ENCODE results near the gene SMIM38. TPM values are rescaled to one million over a fixed set of nuclear protein-coding genes. Genes with fewer than 3 reads are reported as not detected.

Gene SMIM38
- total RNA-seq, 1 donor from 2014 or later = 0.64 TPM

DNA sequence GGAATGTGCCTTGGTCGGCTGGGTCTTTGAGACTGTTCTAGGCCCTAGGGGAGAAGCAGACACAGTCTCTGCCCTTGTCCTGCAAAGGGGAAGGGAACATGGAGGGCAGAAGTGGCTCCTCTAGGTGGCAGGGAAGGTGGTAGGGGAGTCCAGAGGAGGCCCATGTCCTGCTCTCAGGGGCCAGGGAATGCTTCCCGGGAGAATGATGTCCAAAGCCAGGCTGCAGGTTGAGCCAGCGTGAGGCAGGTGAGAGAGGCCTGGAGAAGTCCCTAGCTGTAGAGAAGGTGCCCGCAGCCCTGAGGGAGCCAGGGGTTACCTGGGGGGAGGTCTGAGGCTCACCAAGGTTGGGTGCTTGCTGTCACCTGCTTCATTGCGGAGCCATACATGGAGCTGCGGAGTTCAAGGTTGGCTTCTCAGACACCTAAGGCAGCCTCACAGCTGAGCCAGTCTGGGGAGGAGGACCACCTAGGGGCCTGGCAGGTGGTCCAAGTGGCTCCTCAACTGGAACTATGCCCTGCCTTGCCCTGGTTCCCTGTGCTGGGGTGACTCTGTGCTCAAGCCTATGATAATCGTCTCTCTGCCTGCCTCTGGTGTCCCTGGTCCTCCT lies 46.1 kb downstream of the SMIM38 start:
- intact Hi-C loops (cut with micrococcal nuclease) = no loop called here

GRCh38 chr11:69202511-69203221 lies 46.9 kb downstream of the SMIM38 start:
- intact Hi-C loops (cut with micrococcal nuclease) = no loop called here

DNA sequence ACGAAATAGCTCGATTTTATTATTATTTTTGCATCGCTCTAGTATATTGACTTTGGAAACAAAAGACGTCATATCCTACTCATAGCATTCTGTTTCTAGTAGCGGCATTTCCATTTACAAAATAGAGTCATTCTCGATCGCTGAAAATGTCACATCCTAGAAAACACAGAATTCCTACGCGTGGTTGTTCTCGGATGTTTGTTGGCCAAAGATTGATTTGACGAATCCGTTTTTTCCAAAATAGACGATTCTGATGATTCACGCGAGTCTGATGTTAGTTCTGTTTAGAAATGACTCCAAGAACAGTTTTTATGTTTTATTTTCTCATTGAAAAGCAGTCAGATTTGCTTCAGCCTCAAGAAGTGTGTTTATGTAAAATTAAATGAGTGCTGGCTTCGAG lies 47.6 kb downstream of the SMIM38 start:
- intact Hi-C loops (cut with micrococcal nuclease) = no loop called here

DNA sequence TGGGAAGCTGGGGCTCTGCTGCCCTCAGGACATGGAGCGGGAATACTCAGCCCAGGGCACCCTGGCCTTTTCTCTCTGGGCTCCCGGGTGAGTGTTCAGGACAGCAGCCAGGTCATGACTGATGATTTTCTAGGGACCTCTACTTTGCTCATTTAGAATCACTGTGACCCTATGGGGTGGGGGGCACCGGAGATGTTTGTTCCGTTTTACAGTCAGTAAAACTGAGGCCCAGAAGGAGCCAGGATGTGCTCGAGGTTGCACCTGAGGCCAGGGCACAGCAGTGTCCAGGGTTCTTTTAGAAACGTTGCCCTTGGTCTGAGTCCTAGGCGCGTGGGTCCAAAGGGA lies 48.1 kb downstream of the SMIM38 start:
- intact Hi-C loops (cut with micrococcal nuclease) = no loop called here

GRCh38 chr11:69204246-69204940 lies 48.7 kb downstream of the SMIM38 start:
- intact Hi-C loops (cut with micrococcal nuclease) = no loop called here

GRCh38 chr11:69204941-69205742 lies 49.4 kb downstream of the SMIM38 start:
- intact Hi-C loops (cut with micrococcal nuclease) = no loop called here

Other genes with a start within 250 kb of the SMIM38 start
- gene MRGPRD, start 174.9 kb upstream of the SMIM38 start, total RNA-seq = not detected in 2 replicates
- not detected in 2 replicates for gene MRGPRF, start 142.7 kb upstream of the SMIM38 start, total RNA-seq
- gene TPCN2, start 107.0 kb upstream of the SMIM38 start, total RNA-seq = 20.4 and 23.0 TPM in 2 replicates
- not detected in 2 replicates for gene MYEOV, start 138.2 kb downstream of the SMIM38 start, total RNA-seq